Measurements from ENCODE around the gene BMP15.

Gene BMP15

DNA sequence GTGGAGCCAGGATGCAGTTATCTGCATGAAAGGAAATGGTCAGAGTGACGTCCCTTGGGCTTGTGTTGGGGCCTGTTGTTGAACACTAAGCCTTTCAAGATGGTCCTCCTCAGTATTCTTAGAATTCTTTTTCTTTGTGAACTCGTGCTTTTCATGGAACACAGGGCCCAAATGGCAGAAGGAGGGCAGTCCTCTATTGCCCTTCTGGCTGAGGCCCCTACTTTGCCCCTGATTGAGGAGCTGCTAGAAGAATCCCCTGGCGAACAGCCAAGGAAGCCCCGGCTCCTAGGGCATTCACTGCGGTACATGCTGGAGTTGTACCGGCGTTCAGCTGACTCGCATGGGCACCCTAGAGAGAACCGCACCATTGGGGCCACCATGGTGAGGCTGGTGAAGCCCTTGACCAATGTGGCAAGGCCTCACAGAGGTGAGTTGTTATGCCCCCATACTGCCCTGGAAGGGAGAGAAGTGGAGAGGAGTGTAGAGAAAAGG, at the start of gene BMP15:
BMP15 (plus strand) TSS at position 51 of the 492 bp plus-strand sequence; CDS start at position 100, 49 bp downstream.
- no peak for DNase-seq

DNA sequence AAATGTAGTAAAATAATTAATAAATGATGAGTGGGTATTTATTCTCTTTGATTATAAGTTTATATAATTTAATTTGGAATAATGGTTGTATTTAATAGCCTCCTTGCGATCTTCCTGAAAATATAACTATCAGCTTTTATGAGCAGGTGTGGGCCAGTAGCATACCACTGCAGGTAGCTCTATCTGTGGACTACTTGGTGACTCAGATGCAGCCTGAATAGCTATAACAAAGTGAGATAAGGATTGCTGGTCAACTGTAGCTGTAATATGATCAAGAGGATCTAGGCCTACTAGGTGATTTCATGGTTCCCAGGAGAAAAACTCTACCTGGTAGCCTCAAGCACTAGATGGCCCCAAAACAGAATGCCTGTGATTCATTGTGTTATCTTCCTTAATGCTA, 47.1 kb upstream of the BMP15 start:
- DNase-seq = no peak

DNA sequence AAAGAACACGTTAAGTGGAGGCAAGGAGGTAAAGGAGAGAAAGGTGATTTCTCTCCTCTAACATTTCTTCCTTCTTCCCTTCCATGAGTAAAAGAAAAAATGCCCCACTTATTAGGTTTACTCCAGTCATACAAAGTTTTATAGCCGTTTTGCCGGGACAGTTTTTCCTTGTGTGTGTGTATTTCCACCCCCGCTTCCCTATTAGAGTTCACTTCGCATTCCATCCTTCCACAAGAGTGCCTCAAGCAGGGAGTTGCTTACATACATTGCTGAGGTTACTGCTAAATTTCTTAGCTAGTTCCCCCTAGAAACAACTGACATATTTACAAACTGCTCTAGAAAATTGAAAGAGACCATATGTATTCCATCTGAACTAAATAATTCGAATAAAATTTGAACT, 45.2 kb upstream of the BMP15 start:
- no peak for DNase-seq

DNA sequence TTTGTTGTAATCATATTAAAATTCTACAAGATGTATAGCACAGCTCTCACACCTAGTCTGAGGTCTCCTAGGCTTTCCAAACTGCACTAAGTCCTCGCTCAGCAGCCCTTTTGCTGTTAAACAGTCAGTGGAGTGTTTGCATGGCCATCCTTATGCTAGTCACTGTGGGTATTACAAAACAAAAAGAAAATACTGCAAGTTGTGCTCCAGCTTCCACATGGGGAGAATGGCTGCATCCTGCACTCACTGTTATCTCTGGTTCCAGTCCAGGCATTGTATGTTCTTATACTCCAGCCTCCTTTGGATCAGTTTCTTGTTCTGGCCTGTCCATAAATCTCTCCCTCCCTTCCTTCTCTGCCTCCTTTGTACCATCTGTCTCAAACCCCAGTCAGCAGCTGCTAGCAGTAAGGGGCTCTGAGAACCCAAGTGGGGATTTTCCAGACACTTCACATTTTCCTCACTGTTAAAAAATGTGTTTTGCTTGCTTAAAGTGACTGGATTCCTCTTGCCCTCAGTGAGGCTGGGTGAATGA, 38.5 kb upstream of the BMP15 start:
- DNase-seq = no peak

DNA sequence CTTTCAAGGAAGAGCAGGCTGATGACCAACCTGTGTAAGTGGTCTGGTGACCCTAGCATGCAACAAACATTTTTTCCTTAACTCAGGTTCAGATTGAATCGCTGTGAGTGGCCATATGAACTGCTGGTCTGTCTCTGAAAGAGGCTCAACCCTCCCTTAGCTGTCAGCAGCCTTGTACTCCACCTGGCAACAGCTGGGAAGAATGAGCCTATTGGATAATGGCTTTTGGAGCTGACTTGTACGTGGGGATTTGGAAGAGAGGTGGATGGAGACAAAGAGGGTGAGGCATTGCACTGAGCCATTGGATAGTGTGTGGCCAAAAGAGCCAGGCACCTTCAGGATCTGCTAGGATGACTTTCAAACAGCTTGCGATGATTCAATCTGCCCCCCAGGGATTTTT, 35.7 kb upstream of the BMP15 start:
- DNase-seq = no peak

DNA sequence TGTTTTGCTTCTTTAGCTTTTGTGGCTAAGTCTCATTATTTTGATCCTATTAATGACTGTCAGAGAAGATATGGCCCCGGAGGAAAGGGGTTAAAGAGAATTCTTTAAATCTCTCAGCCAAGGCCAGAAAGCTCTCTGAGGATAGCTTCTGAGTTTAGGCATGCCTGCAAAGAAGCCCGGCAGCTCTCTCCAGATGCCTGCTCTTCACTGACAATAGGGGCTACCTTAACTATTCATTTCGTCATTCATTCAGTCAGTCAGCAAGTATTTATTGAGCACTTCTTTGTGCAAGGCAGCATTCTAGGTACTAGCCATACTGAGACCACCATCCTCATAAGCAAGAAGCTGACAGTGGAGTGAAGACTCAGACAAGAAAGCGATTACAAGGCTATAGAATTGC, 34.0 kb upstream of the BMP15 start:
- no peak for DNase-seq

DNA sequence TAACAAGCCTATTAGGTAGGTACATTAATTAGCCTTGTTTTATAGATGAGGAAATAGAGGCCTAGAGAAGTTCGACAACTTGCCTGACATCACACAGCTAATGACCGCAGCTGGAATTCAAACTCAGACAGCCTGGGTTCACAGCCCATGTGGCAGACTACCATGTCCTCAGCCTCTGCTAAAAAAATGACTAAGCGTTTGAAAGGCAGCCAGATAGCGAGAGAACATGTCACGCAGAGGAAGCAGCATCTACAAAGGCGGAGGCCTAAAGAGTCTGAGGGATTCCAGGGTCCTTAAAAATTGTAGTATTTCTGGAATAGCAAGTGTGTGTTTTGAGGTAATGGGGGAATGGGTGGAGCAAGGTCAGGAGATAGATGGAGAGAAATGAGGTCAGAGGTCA, 33.2 kb upstream of the BMP15 start:
- DNase-seq = no peak

DNA sequence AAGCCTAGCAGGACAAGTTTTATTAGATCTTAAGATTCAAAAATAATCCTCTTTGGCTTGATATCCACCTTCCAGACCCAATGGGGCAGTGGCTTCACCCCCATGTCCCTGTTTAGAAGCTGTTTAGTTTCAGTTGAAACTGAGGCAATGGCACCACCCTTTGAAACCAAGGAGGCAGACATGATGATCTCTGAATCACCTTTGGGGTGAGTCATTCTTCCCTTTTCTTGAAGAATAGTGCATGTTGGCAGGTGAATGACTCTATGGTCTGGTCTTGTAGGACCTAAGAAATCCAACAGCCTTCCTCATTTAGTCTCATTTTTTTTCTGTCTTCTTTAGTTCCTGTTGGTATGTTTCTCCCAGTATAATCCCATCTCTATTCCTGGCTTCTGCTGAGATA, 29.5 kb upstream of the BMP15 start:
- no peak for DNase-seq

DNA sequence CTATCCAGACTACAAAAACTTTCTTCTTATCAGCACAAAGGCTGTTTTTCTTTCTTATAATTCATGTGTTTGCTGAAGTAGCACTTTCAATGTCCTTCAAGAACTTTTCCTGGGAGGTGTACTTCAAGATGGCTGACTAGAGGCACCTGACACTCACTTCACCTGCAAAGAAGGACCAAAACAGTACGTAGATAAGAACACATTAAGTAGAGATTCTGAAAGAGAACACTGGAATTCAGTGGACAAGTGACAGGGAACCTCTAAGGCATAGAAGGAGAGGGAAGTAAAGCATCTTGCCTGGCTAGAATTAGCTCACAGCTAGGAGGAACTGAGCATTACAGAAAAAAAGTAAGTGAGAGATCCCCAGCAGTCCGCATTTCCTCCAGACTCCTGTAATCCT, 21.7 kb upstream of the BMP15 start:
- DNase-seq = no peak

DNA sequence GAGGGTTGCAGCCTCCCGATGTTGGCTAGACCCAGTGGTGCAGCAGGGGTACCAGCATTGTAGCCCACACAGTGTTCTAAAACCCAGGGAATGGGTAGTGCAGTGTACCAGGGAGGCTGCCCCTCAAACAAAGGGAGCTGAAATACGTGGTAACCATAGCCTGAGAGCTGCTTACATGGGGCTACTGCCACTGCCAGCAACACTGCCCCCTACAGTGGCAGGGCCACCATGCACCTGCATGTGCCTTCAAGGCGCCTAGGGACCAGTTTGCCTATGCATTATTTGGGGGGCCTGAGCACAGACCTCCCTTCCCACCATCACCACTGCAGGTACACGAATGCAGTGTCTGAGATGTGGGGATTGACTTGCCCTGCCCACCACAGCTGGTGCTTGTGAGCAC, 21.0 kb upstream of the BMP15 start:
- no peak for DNase-seq

DNA sequence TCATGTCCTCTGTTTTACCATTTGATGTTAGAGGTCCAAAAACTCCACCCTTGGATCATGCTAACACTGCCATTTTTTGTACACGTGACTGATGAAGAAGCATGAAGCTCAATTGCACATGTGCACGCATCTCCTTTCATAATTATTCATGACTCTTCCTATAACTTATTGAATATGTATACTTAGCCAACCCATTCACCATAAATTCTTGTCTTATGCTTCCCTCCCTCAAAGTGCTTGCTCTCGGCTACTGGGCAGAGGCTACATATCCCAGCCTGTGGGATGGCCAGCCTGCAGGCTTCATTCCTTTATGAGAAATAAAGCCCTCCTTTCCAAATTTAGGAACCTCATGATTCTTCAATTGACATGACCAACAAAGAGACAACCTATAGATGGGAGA, 17.5 kb upstream of the BMP15 start:
- no peak for DNase-seq

DNA sequence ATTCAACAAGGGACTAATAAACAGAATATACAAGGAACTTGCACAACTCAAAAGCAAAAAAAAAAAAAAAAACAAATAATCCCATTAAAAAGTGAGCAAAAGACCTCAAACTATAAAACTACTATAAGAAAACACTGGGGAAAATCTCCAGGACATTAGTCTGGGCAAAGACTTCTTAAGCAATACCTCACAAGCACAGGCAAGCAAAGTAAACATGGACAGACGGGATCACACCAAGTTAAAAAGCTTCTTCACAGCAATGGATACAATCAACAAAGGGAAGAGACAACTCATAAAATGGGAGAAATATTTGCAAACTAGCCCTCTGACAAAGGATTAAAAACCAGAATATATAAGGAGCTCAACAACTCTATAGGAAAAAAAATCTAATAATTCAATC, 17.1 kb upstream of the BMP15 start:
- no peak for DNase-seq

DNA sequence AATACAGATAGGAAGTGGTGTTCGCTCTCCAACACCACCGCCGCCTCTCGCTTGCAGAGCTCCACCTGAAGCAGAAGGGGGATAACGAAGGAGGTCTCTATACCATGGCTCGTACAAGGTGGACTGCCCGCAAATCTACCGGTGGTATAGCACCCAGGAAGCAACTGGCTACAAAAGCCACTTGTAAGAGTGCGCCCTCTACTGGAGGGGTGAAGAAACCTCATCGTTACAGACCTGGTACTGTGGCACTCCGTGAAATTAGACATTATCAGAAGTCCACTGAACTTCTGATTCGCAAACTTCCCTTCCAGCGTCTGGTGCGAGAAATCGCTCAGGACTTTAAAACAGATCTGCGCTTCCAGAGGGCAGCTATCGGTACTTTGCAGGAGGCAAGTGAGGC, 5.2 kb upstream of the BMP15 start:
- no peak for DNase-seq

DNA sequence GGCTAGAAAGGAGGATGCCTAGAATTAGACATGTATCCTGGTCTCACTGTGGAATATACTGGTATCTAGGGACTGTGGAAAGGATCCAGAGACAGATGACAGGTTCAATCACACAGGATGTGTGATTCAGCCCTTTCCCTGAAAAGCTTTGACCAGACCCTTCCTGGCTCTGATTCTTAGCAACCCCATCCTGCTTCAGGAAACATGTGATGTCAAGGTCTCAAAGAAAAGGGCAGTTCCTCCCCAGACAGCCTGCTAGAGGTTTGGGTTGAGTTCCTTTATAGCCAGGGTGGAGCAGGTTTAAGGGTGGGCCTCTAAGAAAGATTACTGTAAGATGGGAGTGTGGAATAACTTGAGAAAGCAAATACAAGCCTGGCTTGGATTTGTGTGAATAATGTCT, 3.0 kb downstream of the BMP15 start:
- no peak for DNase-seq

DNA sequence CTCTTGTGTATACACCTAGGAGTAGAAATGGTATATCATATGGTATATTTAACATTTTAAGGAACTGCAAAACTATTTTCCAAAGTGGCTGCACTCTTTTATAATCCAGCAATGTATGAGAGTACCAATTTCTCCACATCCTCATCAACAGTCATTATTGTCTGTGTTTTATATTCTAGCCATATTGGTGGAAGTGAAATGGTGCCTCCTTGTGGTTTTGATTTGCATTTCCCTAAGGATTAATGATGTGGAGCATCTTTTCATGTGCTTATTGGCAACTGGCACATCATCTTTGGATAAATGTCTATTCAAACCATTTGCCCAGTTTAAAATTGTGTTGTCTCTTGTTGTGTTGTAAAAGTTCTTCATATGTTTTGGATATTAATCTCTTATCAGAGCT, 9.6 kb downstream of the BMP15 start:
- DNase-seq = no peak

DNA sequence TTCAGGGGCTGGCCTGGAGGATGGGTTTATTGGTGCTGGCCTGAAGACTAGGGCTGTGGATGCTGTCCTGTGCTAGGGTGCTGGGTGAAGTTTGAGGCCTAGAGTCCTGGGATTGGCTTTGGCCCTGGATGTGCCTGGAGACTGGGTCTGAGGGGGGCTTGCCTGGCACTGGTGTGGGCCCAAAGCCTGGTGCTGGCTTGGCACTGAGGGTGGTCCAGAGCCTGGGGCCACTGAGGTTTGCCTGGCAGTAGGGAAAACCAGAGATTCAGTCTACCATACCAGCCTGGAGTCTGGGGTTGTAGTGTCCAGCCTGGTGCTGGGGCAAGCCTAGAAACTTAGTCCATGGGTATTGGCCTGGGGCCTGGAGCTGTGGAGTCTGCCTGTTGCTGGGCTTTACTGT, 16.6 kb downstream of the BMP15 start:
- no peak for DNase-seq

DNA sequence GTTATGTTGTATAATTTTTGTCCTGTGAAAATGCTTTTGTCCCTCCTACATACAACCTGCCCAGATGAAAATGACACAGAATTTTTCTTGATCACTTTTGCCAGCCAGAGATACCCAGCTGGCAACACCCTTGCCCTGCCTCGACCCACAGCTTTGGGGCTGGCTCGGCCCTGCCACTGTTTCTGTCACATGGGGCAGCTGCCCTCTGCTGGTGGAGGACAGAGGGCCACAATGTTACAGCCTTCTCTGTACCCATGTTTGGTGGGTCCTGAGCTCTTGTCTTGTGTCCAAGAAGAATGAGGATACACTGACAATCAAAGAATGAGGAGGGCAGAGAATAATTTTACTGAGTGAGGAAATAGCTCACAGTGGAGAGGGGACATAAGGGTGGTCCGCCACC, 31.1 kb downstream of the BMP15 start:
- DNase-seq = no peak

DNA sequence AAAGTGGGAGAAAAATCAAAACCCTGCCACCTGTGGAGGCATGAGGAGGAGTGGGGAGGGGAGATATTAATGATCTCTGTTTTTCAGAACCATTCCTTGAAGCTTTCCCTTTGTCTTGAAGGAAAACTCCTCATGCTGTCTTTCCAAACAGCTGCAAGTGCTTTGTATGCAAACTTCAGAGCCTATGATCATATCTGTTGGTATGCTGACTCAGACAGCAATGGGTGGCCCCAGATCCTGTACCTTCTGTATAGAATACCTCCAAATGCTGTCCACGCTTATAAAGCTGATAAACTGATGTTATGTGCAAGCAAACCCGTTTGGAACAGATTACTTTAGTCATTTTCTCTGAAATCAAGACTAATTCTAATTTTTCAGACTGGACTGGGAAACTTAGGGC, 31.9 kb downstream of the BMP15 start:
- DNase-seq = no peak

DNA sequence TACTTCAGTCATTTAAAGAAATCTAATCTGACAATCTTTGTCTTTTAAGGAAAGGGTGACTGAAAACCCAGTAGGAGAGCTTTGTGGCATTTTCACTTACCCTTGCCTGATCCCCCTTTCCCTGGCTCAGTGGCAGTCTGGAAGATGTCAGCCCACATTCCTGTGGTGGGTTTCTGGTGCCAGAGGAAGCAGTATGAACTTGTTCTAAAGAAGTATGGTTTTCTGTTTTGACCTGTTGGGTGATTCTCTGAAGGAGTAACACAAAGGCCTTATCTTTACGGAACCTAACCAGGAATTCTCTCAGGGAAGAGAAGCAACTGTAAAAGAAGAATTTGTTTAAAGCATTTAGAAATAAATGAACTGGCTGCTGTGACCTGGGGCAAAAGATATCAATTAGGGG, 41.9 kb downstream of the BMP15 start:
- DNase-seq = no peak

DNA sequence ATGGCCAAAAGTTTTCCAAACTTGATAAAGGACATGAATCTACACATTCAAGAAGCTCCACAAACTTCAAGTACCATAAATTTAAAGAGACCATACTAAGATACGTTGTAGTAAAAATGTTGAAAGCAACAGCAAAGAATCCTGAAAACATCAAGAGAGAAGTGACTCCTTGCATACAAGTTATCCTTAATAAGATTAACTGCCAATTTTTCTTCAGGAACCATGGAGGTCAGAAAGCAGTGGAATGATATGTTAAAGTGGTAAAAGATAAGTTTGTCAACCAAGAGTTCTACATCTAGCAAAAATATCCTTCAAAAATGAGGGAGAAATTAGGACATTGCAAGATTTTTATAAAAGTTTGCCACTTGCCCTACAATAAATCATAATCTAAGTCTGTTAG, 43.3 kb downstream of the BMP15 start:
- no peak for DNase-seq

DNA sequence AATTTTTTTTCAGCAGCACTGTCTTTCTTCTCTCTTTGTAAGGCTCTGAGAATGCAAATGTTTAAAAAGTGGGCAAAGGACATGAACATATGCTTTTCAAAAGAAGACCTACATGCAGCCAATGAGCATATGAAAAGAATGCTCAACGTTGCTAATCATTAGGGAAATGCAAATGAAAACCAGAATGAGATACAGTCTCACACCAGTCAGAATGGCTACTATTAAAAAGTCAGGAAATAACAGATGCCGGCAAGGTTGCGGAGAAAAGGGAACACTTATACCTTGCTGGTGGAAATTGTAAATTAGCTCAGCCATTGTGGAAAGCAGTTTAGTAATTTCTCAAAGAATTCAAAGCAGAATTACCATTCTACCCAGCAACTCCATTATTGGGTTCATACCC, 51.6 kb downstream of the BMP15 start:
- no peak for DNase-seq

DNA sequence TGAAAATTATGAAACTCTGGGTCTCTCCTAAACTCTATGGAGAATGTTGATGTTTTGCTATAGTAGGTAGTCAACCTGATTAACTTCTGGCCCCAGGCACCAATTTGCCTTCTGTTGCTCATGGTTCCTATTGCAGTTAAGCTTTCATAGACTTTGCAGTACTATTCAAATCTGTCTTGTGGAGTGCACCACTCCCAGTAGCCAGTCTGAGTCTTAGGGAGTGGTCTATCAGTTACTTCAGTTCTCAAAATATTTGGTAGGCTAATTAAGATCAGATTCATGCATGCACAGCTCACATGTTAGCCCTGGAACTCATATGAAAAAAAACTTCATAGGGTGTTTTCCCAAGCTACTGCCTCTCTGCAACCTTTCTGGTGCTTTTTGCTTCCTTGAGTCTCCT, 53.3 kb downstream of the BMP15 start:
- no peak for DNase-seq

Measured in SW 1271 (cell line).